HG03457 (cell line): ENCODE measurements around the gene PARD3B.
"Not testable (repeated sequence)": the region's sequence is repeated elsewhere in the genome, so short reads cannot be mapped to it uniquely, and the experiment has no call there.

ENCODE experiments used
- ATAC-seq: cut with Tn5 transposase; IDR thresholded peaks from one replicate; pipeline ENCODE4 v1.9.1; 2021; ENCODE audit warnings: moderate number of reproducible peaks; ENCODE audit not compliant: unreplicated experiment

Gene PARD3B

GRCh38 chr2:204541637-204542036 is 3.6 kb upstream of the PARD3B start:
- no peak for ATAC-seq

GRCh38 chr2:204542982-204543608 is 2.2 kb upstream of the PARD3B start:
- no peak for ATAC-seq

- ATAC-seq: no peak
Measured at GRCh38 chr2:204545861-204546735, 823 bp downstream of the PARD3B start.

- ATAC-seq: no peak
Measured at GRCh38 chr2:204550751-204551511, 5.7 kb downstream of the PARD3B start.

GRCh38 chr2:204551512-204551863 is 6.2 kb downstream of the PARD3B start:
- no peak for ATAC-seq

GRCh38 chr2:204557604-204558003 is 12.3 kb downstream of the PARD3B start:
- ATAC-seq: no peak

- not testable (repeated sequence) for ATAC-seq
Measured at GRCh38 chr2:204559358-204559757, 14.1 kb downstream of the PARD3B start.

- no peak for ATAC-seq
Measured at GRCh38 chr2:204560902-204561301, 15.6 kb downstream of the PARD3B start.

GRCh38 chr2:204561771-204562170 is 16.5 kb downstream of the PARD3B start:
- no peak for ATAC-seq

- ATAC-seq: no peak
Measured at GRCh38 chr2:204566439-204566838, 21.2 kb downstream of the PARD3B start.

GRCh38 chr2:204570421-204570820 is 25.1 kb downstream of the PARD3B start:
- no peak for ATAC-seq

- ATAC-seq: no peak
Measured at GRCh38 chr2:204571041-204571440, 25.8 kb downstream of the PARD3B start.

- ATAC-seq: no peak
Measured at GRCh38 chr2:204571911-204572310, 26.6 kb downstream of the PARD3B start.

GRCh38 chr2:204573221-204573620 is 27.9 kb downstream of the PARD3B start:
- ATAC-seq: no peak

- no peak for ATAC-seq
Measured at GRCh38 chr2:204574486-204574885, 29.2 kb downstream of the PARD3B start.

- ATAC-seq: no peak
Measured at GRCh38 chr2:204575463-204575862, 30.2 kb downstream of the PARD3B start.

GRCh38 chr2:204576362-204576979 is 31.2 kb downstream of the PARD3B start:
- no peak for ATAC-seq

GRCh38 chr2:204578928-204579598 is 33.8 kb downstream of the PARD3B start:
- no peak for ATAC-seq

- ATAC-seq: no peak
Measured at GRCh38 chr2:204581946-204582345, 36.7 kb downstream of the PARD3B start.

- no peak for ATAC-seq
Measured at GRCh38 chr2:204583773-204584172, 38.5 kb downstream of the PARD3B start.

- no peak for ATAC-seq
Measured at GRCh38 chr2:204585930-204586329, 40.7 kb downstream of the PARD3B start.
